H9 (cell line): Measurements from ENCODE around the gene PRMT2. TPM values are rescaled to one million over a fixed set of nuclear protein-coding genes. Genes with fewer than 3 reads are reported as not detected.

ENCODE experiments used
- DNase-seq: peaks from one replicate; pipeline ENCODE4 v3.0.0-alpha.2; 2017
- H2AFZ ChIP-seq: one replicate; pipeline ENCODE4 v1.6.1; 2013; ENCODE audit warnings: mild to moderate bottlenecking, low read length, control low read depth, moderate library complexity
- H2AK5ac ChIP-seq: 2 replicates; pipeline ENCODE4 v1.6.1; 2013; ENCODE audit warnings: low read length, control low read depth, mixed read lengths; ENCODE audit not compliant: insufficient read length
- H2BK120ac ChIP-seq: one replicate; pipeline ENCODE4 v1.6.1; 2013; ENCODE audit warnings: low read depth, mild to moderate bottlenecking, low read length, control low read depth, inconsistent platforms; ENCODE audit not compliant: poor library complexity, severe bottlenecking
- H2BK12ac ChIP-seq: 2 replicates; pipeline ENCODE4 v1.6.1; 2013; ENCODE audit warnings: low read length, control low read depth, mixed read lengths, low read depth; ENCODE audit not compliant: insufficient read length
- H2BK15ac ChIP-seq: 2 replicates; pipeline ENCODE4 v1.6.1; 2013; ENCODE audit warnings: low read depth, low read length, control low read depth
- H2BK20ac ChIP-seq: one replicate; pipeline ENCODE4 v1.6.1; 2013; ENCODE audit warnings: low read depth, mild to moderate bottlenecking, low read length, control low read depth, inconsistent platforms; ENCODE audit not compliant: poor library complexity, severe bottlenecking
- H2BK5ac ChIP-seq: 2 replicates; pipeline ENCODE4 v1.6.1; 2013; ENCODE audit warnings: low read length, control low read depth, mixed read lengths; ENCODE audit not compliant: insufficient read length
- H3K14ac ChIP-seq: 2 replicates; pipeline ENCODE4 v1.6.1; 2013; ENCODE audit warnings: low read length, control low read depth; ENCODE audit not compliant: insufficient read depth
- H3K18ac ChIP-seq: 2 replicates; pipeline ENCODE4 v1.6.1; 2013; ENCODE audit warnings: low read depth, mild to moderate bottlenecking, mixed read lengths, low read length, control low read depth; ENCODE audit not compliant: insufficient read length
- H3K23ac ChIP-seq: 2 replicates; pipeline ENCODE4 v1.6.1; 2013; ENCODE audit warnings: low read length, control low read depth, mixed read lengths, low read depth; ENCODE audit not compliant: insufficient read length
- H3K23me2 ChIP-seq: 2 replicates; pipeline ENCODE4 v1.6.1; 2013; ENCODE audit warnings: low read depth, mild to moderate bottlenecking, mixed read lengths, low read length, control low read depth; ENCODE audit not compliant: insufficient read length, poor library complexity, severe bottlenecking
- H3K27ac ChIP-seq: 2 replicates; pipeline ENCODE4 v1.5.1; 2013; ENCODE audit warnings: low read length, control low read depth, mixed read lengths, low read depth; ENCODE audit not compliant: insufficient read length
- H3K27me3 ChIP-seq: 2 replicates; pipeline ENCODE4 v1.6.1; 2013; ENCODE audit warnings: low read length, control low read depth, inconsistent platforms; ENCODE audit not compliant: insufficient read depth
- H3K4ac ChIP-seq: 2 replicates; pipeline ENCODE4 v1.6.1; 2013; ENCODE audit warnings: low read depth, mild to moderate bottlenecking, control low read depth, inconsistent platforms, low read length, moderate library complexity
- H3K4me1 ChIP-seq: 2 replicates; pipeline ENCODE4 v1.6.1; 2013; ENCODE audit warnings: low read length, control low read depth, inconsistent platforms; ENCODE audit not compliant: insufficient read depth
- H3K4me2 ChIP-seq: 2 replicates; pipeline ENCODE4 v1.6.1; 2013; ENCODE audit warnings: low read length, control low read depth, mixed read lengths; ENCODE audit not compliant: insufficient read length, insufficient read depth
- H3K56ac ChIP-seq: 2 replicates; pipeline ENCODE4 v1.6.1; 2013; ENCODE audit warnings: low read depth, mild to moderate bottlenecking, mixed read lengths, low read length, control low read depth; ENCODE audit not compliant: insufficient read length
- H3K79me1 ChIP-seq: 2 replicates; pipeline ENCODE4 v1.6.1; 2013; ENCODE audit warnings: low read depth, mild to moderate bottlenecking, moderate library complexity, low read length, control low read depth, inconsistent platforms; ENCODE audit not compliant: insufficient read depth, poor library complexity, severe bottlenecking
- H3K79me2 ChIP-seq: 2 replicates; pipeline ENCODE4 v1.6.1; 2013; ENCODE audit warnings: low read length, control low read depth, inconsistent platforms; ENCODE audit not compliant: insufficient read depth
- H3K9ac ChIP-seq: 2 replicates; pipeline ENCODE4 v1.6.1; 2013; ENCODE audit warnings: low read length, control low read depth, mixed read lengths; ENCODE audit not compliant: insufficient read length; ENCODE audit errors: extremely low read depth
- H3K9me3 ChIP-seq: one replicate; pipeline ENCODE4 v1.6.1; 2013; ENCODE audit warnings: low read depth, low read length, inconsistent platforms; ENCODE audit not compliant: control insufficient read depth
- H3T11ph ChIP-seq: one replicate; pipeline ENCODE4 v1.6.1; 2013; ENCODE audit warnings: mild to moderate bottlenecking, low read length, control low read depth, inconsistent platforms
- H4K20me1 ChIP-seq: one replicate; pipeline ENCODE4 v1.6.1; 2013; ENCODE audit not compliant: control insufficient read depth, insufficient read length, insufficient read depth
- H4K5ac ChIP-seq: 2 replicates; pipeline ENCODE4 v1.6.1; 2013; ENCODE audit warnings: low read depth, mild to moderate bottlenecking, mixed read lengths, low read length, control low read depth; ENCODE audit not compliant: insufficient read length
- H4K8ac ChIP-seq: replicated peaks from 2 replicates; pipeline ENCODE4 v1.6.1; 2013; ENCODE audit warnings: low read length, control low read depth, mixed read lengths, low read depth; ENCODE audit not compliant: insufficient read length
- H4K91ac ChIP-seq: 2 replicates; pipeline ENCODE4 v1.6.1; 2013; ENCODE audit warnings: low read depth, mild to moderate bottlenecking, moderate library complexity, mixed read lengths, low read length, control low read depth; ENCODE audit not compliant: insufficient read length
- H3K27ac Mint-ChIP-seq, 3 experiments: 2 replicates in 2 of 3; 3 replicates in 1 of 3; pipeline ENCODE4 v1.8.0; 2020 to 2021; ENCODE audit warnings: mixed read lengths in 3 of 3, mild to moderate bottlenecking in 1 of 3, moderate library complexity in 1 of 3
- H3K27me3 Mint-ChIP-seq: 2 replicates; pipeline ENCODE4 v1.8.0; 2021; ENCODE audit warnings: low read depth, mild to moderate bottlenecking, moderate library complexity, mixed read lengths
- H3K36me3 Mint-ChIP-seq, 3 experiments: 2 replicates in 2 of 3; 3 replicates in 1 of 3; pipeline ENCODE4 v1.8.0; 2020 to 2021; ENCODE audit warnings: low read depth in 3 of 3, mixed read lengths in 3 of 3; ENCODE audit not compliant: insufficient read depth in 1 of 3
- H3K4me1 Mint-ChIP-seq, 2 experiments: 2 replicates each; pipeline ENCODE4 v1.8.0; 2020; ENCODE audit warnings: mixed read lengths in 2 of 2
- H3K4me3 Mint-ChIP-seq, 2 experiments: 2 replicates in 1 of 2; 3 replicates in 1 of 2; pipeline ENCODE4 v1.8.0; 2020 to 2021; ENCODE audit warnings: mild to moderate bottlenecking in 2 of 2, mixed read lengths in 2 of 2, moderate library complexity in 1 of 2
- H3K9me3 Mint-ChIP-seq, 2 experiments: 2 replicates in 1 of 2; 3 replicates in 1 of 2; pipeline ENCODE4 v1.8.0; 2020; ENCODE audit warnings: mild to moderate bottlenecking in 2 of 2, mixed read lengths in 2 of 2, moderate library complexity in 1 of 2
- CTCF ChIP-seq: fragments of 200-600 bp; sonication (generic); conservative IDR thresholded peaks from 3 replicates; pipeline ENCODE4 v1.8.0; 2021; ENCODE audit warnings: antibody characterized with exemption, mild to moderate bottlenecking
- WGBS: extraction: QIAGEN DNeasy Blood & Tissue Kit; methylation state at CpG from one replicate; pipeline ENCODE4 v1.1.7; 2013; ENCODE audit warnings: missing lambda C conversion rate, low lambda C conversion rate, mixed read lengths; ENCODE audit not compliant: insufficient read length; ENCODE audit errors: extremely low coverage; 5-methylcytosine and 5-hydroxymethylcytosine counted together
- total RNA-seq: library from RNA; stranded (reverse); gene quantifications from 2 replicates; pipeline ENCODE4 v1.2.1, GENCODE V29; 2021

PRMT2 gene
- total RNA-seq, 1 experiment from 2014 or later: 53.7 TPM

GRCh38 chr21:46624050-46624449 is 11.4 kb upstream of the PRMT2 start:
- Histone ChIP-seq H3K4me2 (no peak overlapping the region), H2BK15ac (no peak overlapping the region), H3K23me2 (no peaks in the 10 kb centered on the region), H4K20me1 (no peaks in the 10 kb centered on the region), H3K14ac (no peak overlapping the region), H3K4me1 (no peaks in the 10 kb centered on the region), H2BK5ac (no peak overlapping the region), H4K5ac (no peak overlapping the region), H2AFZ (no peak overlapping the region), H4K8ac (no peak overlapping the region), H3K9ac (no peak overlapping the region), H3T11ph (no peak overlapping the region), H3K79me2 (no peaks in the 10 kb centered on the region), H2AK5ac (no peak overlapping the region), H3K27me3 (no peaks in the 10 kb centered on the region), H3K27ac (no peak overlapping the region), H2BK20ac (no peak overlapping the region), H2BK120ac (no peak overlapping the region), H3K23ac (no peak overlapping the region), H3K18ac (no peak overlapping the region), H2BK12ac (no peak overlapping the region), H3K4ac (no peak overlapping the region), H3K9me3 (peaks cover 7% of the 10 kb centered on the region), H4K91ac (no peak overlapping the region), H3K79me1 (no peaks in the 10 kb centered on the region), H3K56ac (no peak overlapping the region)
- peaks cover 6 to 18% (median 11%) of the 10 kb centered on the region in 3 experiments for H3K36me3 Mint-ChIP-seq
- no CpG with 5 or more reads among the region's 16 CpGs for WGBS
- H3K4me1 Mint-ChIP-seq: peaks cover 23 to 28% of the 10 kb centered on the region in 2 experiments
- H3K27me3 Mint-ChIP-seq: peaks cover 5% of the 10 kb centered on the region
- H3K9me3 Mint-ChIP-seq: peaks cover 16 to 21% of the 10 kb centered on the region in 2 experiments
- H3K4me3 Mint-ChIP-seq: no peak overlapping the region
- no peak for DNase-seq
- no peak overlapping the region for H3K27ac Mint-ChIP-seq
- no peak for TF ChIP-seq CTCF
